GM12891 (cell line): ENCODE data around the gene WSCD1.

Source experiments
- DNase-seq: peaks from one replicate; pipeline ENCODE4 v3.0.0; 2011; ENCODE audit warnings: low spot score; ENCODE audit not compliant: insufficient read length
- FAIRE-seq: peaks from 2 replicates; lab custom pipeline; 2011; peaks lifted over from hg19 to GRCh38; lab: Jason Lieb, UNC
- PAX5 ChIP-seq: IDR thresholded peaks from 2 replicates; pipeline ENCODE4 v1.6.1; 2011; ENCODE audit warnings: low read length, moderate library complexity, mild to moderate bottlenecking; ENCODE audit not compliant: insufficient read depth, severe bottlenecking
- POLR2A ChIP-seq: IDR thresholded peaks from 2 replicates; pipeline ENCODE4 v1.6.1; 2011; ENCODE audit warnings: low read depth, low read length, control low read depth
- POLR2AphosphoS5 ChIP-seq: IDR thresholded peaks from 2 replicates; pipeline ENCODE4 v1.6.1; 2011; ENCODE audit warnings: low read depth, low read length, control low read depth
- POU2F2 ChIP-seq: IDR thresholded peaks from 2 replicates; pipeline ENCODE4 v1.6.1; 2011; ENCODE audit warnings: low read depth, mild to moderate bottlenecking, control low read depth, low read length, moderate library complexity
- SPI1 ChIP-seq: IDR thresholded peaks from 2 replicates; pipeline ENCODE4 v1.6.1; 2011; ENCODE audit warnings: low read depth, low read length, control low read depth
- TAF1 ChIP-seq: IDR thresholded peaks from 2 replicates; pipeline ENCODE4 v1.6.1; 2011; ENCODE audit warnings: low read depth, low read length, control low read depth

Gene WSCD1

GRCh38 chr17:6139447-6139832 lies 69.3 kb downstream of the WSCD1 start:
- FAIRE-seq: no peak
- no peak for DNase-seq
- TF ChIP-seq POLR2AphosphoS5 (no peak), PAX5 (no peak), TAF1 (no peak), POLR2A (no peak), POU2F2 (no peak), SPI1 (no peak)

DNA sequence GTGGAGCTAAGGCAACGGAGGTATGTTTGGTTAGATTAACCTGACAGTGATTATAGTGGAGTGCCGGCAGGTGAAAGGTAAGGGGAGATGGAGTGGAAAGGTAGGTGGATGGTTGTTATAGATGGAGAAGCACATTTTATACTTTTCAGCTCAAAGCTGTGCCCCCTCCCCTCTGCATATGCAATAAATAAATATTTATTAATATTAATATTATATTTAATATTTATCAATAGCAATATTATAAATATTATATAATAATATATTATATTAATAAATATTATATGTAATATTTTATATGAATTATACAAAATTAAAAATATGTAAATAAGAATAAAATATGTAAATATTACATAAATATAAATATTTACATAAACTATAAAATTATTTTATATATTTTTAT lies 70.0 kb downstream of the WSCD1 start:
- no peak for TF ChIP-seq POU2F2
- no peak for TF ChIP-seq SPI1
- no peak for TF ChIP-seq PAX5
- no peak for TF ChIP-seq POLR2AphosphoS5
- TF ChIP-seq POLR2A: no peak
- TF ChIP-seq TAF1: no peak
- FAIRE-seq (no peak), DNase-seq (no peak)

GRCh38 chr17:6140728-6141330 lies 70.7 kb downstream of the WSCD1 start:
- DNase-seq: no peak
- no peak for TF ChIP-seq POU2F2
- TF ChIP-seq TAF1: no peak
- no peak for TF ChIP-seq POLR2AphosphoS5
- no peak for TF ChIP-seq SPI1
- no peak for TF ChIP-seq POLR2A
- FAIRE-seq: no peak

GRCh38 chr17:6142701-6143100 lies 72.5 kb downstream of the WSCD1 start:
- no peak for DNase-seq
- no peak for FAIRE-seq
- no peak for TF ChIP-seq POU2F2
- TF ChIP-seq SPI1: no peak
- TF ChIP-seq PAX5: no peak
- no peak for TF ChIP-seq POLR2A
- TF ChIP-seq TAF1: no peak
- no peak for TF ChIP-seq POLR2AphosphoS5

DNA sequence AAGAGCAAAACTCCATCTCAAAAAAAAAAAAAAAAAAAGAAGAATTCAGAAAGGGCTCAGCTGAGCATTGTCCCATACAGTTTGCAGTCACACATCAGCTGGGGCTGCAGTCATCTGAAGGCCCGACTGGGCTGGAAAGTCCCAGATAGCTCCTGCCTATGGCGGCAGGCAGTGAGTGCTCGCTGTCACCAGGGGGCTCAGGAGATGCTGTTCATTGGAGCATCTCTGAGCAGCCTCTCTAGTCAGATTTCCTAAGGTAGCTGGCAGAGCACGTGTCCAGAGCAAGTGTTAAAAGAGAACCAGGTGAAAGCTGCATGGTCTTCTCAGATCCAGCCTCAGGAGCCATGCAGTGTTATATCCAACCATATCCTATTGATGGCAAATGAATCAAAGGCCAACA lies 75.8 kb downstream of the WSCD1 start:
- TF ChIP-seq POU2F2 (no peak), POLR2AphosphoS5 (no peak), POLR2A (no peak), SPI1 (no peak), PAX5 (no peak), TAF1 (no peak)
- FAIRE-seq (no peak), DNase-seq (no peak)

- no peak for FAIRE-seq
- no peak for TF ChIP-seq POU2F2
- no peak for TF ChIP-seq POLR2AphosphoS5
- no peak for TF ChIP-seq POLR2A
- no peak for TF ChIP-seq PAX5
- no peak for TF ChIP-seq TAF1
- no peak for TF ChIP-seq SPI1
- DNase-seq: no peak
These were observed 76.9 kb downstream of the WSCD1 start for GRCh38 chr17:6147042-6147441.

DNA sequence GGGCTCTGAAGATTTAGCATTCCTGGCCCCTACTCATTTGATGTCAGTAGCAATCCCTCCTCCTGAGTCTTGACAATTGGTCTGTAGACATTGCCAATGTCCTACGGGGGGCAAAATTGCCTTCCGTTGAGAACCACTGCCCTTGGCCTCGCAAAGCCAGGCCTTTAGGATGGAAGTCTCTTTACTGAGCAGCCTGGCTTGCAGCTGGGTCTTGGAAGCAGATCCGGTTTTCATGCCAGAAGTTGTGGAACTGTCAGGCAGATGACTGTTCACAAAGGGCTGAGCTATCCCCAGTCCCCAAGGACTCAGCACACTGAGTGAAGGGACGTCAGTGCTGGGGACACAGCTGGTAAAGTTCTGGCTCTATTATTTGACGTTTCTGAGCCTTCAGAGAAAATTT lies 83.2 kb downstream of the WSCD1 start:
- TF ChIP-seq POU2F2 (no peak), PAX5 (no peak), TAF1 (no peak), SPI1 (no peak), POLR2AphosphoS5 (no peak), POLR2A (no peak)
- FAIRE-seq (no peak), DNase-seq (no peak)

DNA sequence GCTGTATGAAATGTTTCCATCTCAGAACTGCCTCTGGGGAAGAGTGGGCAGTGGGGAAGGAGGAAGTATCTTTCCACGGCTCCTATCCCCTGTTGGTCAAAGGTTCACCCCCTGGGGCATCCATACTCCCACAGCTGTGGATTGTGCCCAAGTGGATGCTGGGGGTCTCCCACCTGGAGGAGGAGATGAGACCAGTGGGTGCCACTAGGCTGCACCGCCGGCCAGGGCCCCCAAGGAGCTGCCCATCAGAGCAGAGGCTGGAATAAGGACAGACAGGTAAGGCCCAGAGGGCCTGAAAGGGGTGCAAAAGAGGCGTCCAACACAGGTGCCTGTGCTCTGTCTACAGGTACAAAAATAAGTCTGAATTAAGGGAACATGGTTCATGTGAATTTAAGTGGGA lies 87.5 kb downstream of the WSCD1 start:
- TF ChIP-seq POLR2A (no peak), SPI1 (no peak), TAF1 (no peak), PAX5 (no peak), POU2F2 (no peak), POLR2AphosphoS5 (no peak)
- no peak for DNase-seq
- no peak for FAIRE-seq

DNA sequence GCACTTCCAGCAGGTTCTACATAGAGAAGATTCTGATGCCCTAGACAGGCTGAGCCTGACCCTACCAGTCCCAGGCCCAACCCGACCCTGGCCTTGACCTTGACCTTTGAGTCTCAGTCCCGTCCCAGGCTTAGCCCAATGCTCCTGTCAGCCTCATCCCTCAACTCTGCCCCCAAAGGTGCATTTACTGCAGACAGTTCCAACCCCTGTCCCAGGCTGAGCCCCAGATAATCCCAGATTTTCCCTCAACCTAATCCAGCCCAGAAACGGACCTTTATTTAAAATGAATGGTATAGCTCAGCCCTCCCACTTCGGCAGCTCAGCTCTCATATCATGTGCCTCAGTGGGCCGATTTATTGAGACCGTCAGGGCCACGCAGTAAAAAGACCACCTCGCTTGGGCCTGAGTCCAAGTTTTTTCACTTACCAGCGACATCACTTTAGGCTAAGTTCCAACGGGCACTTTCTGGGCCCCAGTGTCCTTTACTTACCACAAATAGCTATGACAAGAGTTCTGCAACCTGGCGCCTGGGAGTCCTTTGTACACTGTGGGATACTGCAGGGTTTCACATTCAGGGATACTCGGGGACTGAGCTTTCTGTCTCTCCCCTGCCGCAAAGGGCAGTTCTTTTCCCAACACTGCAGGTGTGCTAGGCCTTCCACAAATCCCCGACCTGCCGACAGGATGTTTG lies 89.5 kb downstream of the WSCD1 start:
- no peak for FAIRE-seq
- DNase-seq: no peak
- TF ChIP-seq TAF1: no peak
- no peak for TF ChIP-seq SPI1
- no peak for TF ChIP-seq POU2F2

DNA sequence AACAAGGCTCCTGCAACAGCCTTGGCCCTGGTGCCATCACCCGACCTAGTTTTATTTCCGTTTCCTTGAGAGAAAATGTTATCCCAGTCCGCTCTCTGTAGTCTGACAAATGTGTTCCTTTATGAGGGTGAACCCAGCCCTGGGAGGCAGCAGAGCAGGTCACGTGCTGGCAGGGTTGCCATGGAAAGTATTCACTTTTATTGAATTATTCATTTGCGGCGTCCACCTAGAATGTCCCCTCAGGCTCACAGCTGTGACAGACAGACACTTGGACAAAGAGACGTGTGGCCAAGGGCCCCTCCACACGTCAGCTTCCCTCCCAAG lies 90.0 kb downstream of the WSCD1 start:
- TF ChIP-seq TAF1 (no peak), PAX5 (no peak), POLR2AphosphoS5 (no peak), POU2F2 (no peak), SPI1 (no peak), POLR2A (no peak)
- DNase-seq: no peak
- no peak for FAIRE-seq
